IMR-90 (cell line): ENCODE data around the gene TDRD12. TPM values are rescaled to one million over a fixed set of nuclear protein-coding genes. Genes with fewer than 3 reads are reported as not detected.

ENCODE experiments used
- ATAC-seq: fragments of 200-7000 bp; cut with Tn5 transposase; 2 replicates; pipeline ENCODE4 v1.9.1; 2020; ENCODE audit warnings: low read depth, mild to moderate bottlenecking, moderate library complexity
- BruUV-seq: library from RNA; stranded (reverse); fragments of 400-500 nt; replicated peaks from 2 replicates; lab custom pipeline; 2021; lab: Mats Ljungman, UMichigan
- CTCF ChIA-PET: fragments of 300-600 bp; formaldehyde crosslinking; extraction: SDS; loops from one replicate; lab custom pipeline; 2021; ENCODE audit warnings: antibody characterized with exemption; lab: Yijun Ruan, JAX
- POLR2A ChIA-PET: fragments of 300-600 bp; sonication (Branson Sonifier 250); formaldehyde crosslinking; loops from one replicate; lab custom pipeline; 2022; ENCODE audit warnings: antibody characterized with exemption; ENCODE audit not compliant: unreplicated experiment; lab: Charles Lee
- DNase-seq: peaks from one replicate; pipeline ENCODE4 v3.0.0; 2013
- H2AFZ ChIP-seq: replicated peaks from 2 replicates; pipeline ENCODE3; 2013; ENCODE audit warnings: low read length, mild to moderate bottlenecking; ENCODE audit not compliant: poor library complexity
- H2AK5ac ChIP-seq: 2 replicates; pipeline ENCODE4 v1.6.1; 2013; ENCODE audit warnings: low read depth, low read length, inconsistent platforms
- H2AK9ac ChIP-seq: replicated peaks from 2 replicates; pipeline ENCODE3; 2013; ENCODE audit warnings: mild to moderate bottlenecking, low read depth, low read length, moderate library complexity; ENCODE audit not compliant: poor library complexity
- H2BK120ac ChIP-seq: 2 replicates; pipeline ENCODE4 v1.6.1; 2013; ENCODE audit warnings: low read depth, low read length, inconsistent platforms
- H2BK15ac ChIP-seq: 3 replicates; pipeline ENCODE4 v1.6.1; 2013; ENCODE audit warnings: low read depth, low read length, inconsistent platforms
- H2BK20ac ChIP-seq: 2 replicates; pipeline ENCODE4 v1.6.1; 2013; ENCODE audit warnings: low read depth, mild to moderate bottlenecking, inconsistent platforms, low read length, moderate library complexity
- H2BK5ac ChIP-seq: 2 replicates; pipeline ENCODE4 v1.6.1; 2013; ENCODE audit warnings: mild to moderate bottlenecking, low read depth, low read length, inconsistent platforms; ENCODE audit not compliant: poor library complexity, severe bottlenecking
- H3K14ac ChIP-seq: replicated peaks from 2 replicates; pipeline ENCODE4 v1.6.1; 2013; ENCODE audit warnings: low read depth, low read length, inconsistent platforms
- H3K18ac ChIP-seq: 2 replicates; pipeline ENCODE4 v1.6.1; 2013; ENCODE audit warnings: low read depth, low read length, control low read depth
- H3K23ac ChIP-seq: 2 replicates; pipeline ENCODE4 v1.6.1; 2013; ENCODE audit warnings: low read depth, low read length, inconsistent platforms
- H3K27ac ChIP-seq: 2 replicates; pipeline ENCODE4 v1.5.1; 2013; ENCODE audit warnings: mild to moderate bottlenecking, control low read depth, low read length; ENCODE audit not compliant: insufficient read depth
- H3K27me3 ChIP-seq: 2 replicates; pipeline ENCODE4 v1.6.1; 2013; ENCODE audit warnings: low read length; ENCODE audit not compliant: control insufficient read depth, insufficient read depth
- H3K36me3 ChIP-seq: 2 replicates; pipeline ENCODE4 v1.6.1; 2013; ENCODE audit warnings: low read length, mixed read lengths; ENCODE audit not compliant: control insufficient read depth, insufficient read depth
- H3K4ac ChIP-seq: 2 replicates; pipeline ENCODE4 v1.6.1; 2013; ENCODE audit warnings: low read depth, low read length, inconsistent platforms
- H3K4me1 ChIP-seq: 2 replicates; pipeline ENCODE4 v1.6.1; 2013; ENCODE audit warnings: low read length, mixed read lengths; ENCODE audit not compliant: control insufficient read depth, insufficient read depth
- H3K4me2 ChIP-seq: 2 replicates; pipeline ENCODE4 v1.6.1; 2013; ENCODE audit warnings: low read depth, mild to moderate bottlenecking, control low read depth, low read length, moderate library complexity
- H3K4me3 ChIP-seq: 2 replicates; pipeline ENCODE4 v1.5.1; 2013; ENCODE audit warnings: low read depth, mild to moderate bottlenecking, control low read depth, low read length, moderate library complexity; ENCODE audit not compliant: insufficient read depth
- H3K56ac ChIP-seq: 2 replicates; pipeline ENCODE4 v1.6.1; 2013; ENCODE audit warnings: low read length, inconsistent platforms; ENCODE audit not compliant: insufficient read depth; ENCODE audit errors: extremely low read depth
- H3K79me1 ChIP-seq, 2 experiments: 2 replicates each; pipeline ENCODE4 v1.6.1; 2013; ENCODE audit warnings: low read length in 2 of 2, inconsistent platforms in 1 of 2, low read depth in 1 of 2
- H3K9ac ChIP-seq: 2 replicates; pipeline ENCODE4 v1.6.1; 2013; ENCODE audit warnings: low read depth, low read length, control low read depth
- H3K9me1 ChIP-seq: 2 replicates; pipeline ENCODE4 v1.6.1; 2013; ENCODE audit warnings: low read length, inconsistent platforms; ENCODE audit not compliant: insufficient read depth
- H3K9me3 ChIP-seq: 2 replicates; pipeline ENCODE4 v1.6.1; 2013; ENCODE audit warnings: low read length; ENCODE audit not compliant: control insufficient read depth, insufficient read depth
- H4K20me1 ChIP-seq: 2 replicates; pipeline ENCODE4 v1.6.1; 2013; ENCODE audit warnings: low read length, inconsistent platforms; ENCODE audit not compliant: insufficient read depth
- H4K5ac ChIP-seq: 2 replicates; pipeline ENCODE4 v1.6.1; 2013; ENCODE audit warnings: mild to moderate bottlenecking, low read depth, low read length, control low read depth
- H4K8ac ChIP-seq, 2 experiments: 2 replicates each; pipeline ENCODE4 v1.6.1; 2013; ENCODE audit warnings: low read depth in 2 of 2, low read length in 2 of 2, control low read depth in 1 of 2, inconsistent platforms in 1 of 2
- H4K91ac ChIP-seq: 2 replicates; pipeline ENCODE4 v1.6.1; 2013; ENCODE audit warnings: low read depth, low read length, inconsistent platforms; ENCODE audit not compliant: insufficient read depth
- CEBPB ChIP-seq: IDR thresholded peaks from 2 replicates; pipeline ENCODE4 v1.6.1; 2012; ENCODE audit warnings: low read depth, low read length, improper control_type of control experiment
- CTCF ChIP-seq: conservative IDR thresholded peaks from 2 replicates; pipeline ENCODE4 v1.5.1; 2012; ENCODE audit warnings: mild to moderate bottlenecking, low read depth, low read length, improper control_type of control experiment
- FOS ChIP-seq: fragments of 150-350 bp; IDR thresholded peaks from 2 replicates; pipeline ENCODE4 v1.6.1; 2016; ENCODE audit warnings: low read depth, low read length
- MAFK ChIP-seq: IDR thresholded peaks from 2 replicates; pipeline ENCODE4 v1.6.1; 2012; ENCODE audit warnings: low read depth, low read length, improper control_type of control experiment
- MAZ ChIP-seq: IDR thresholded peaks from 2 replicates; pipeline ENCODE4 v1.6.1; 2012; ENCODE audit warnings: low read depth, mild to moderate bottlenecking, low read length, improper control_type of control experiment, moderate library complexity, borderline replicate concordance
- RAD21 ChIP-seq: IDR thresholded peaks from 2 replicates; pipeline ENCODE4 v1.6.1; 2012; ENCODE audit warnings: low read length, improper control_type of control experiment
- RFX5 ChIP-seq: IDR thresholded peaks from 2 replicates; pipeline ENCODE4 v1.8.0; 2012; ENCODE audit warnings: low read depth, mild to moderate bottlenecking, low read length, moderate library complexity
- WGBS, 2 experiments: methylation state at CpG; one replicate each; pipeline versions ENCODE4 v1.1.5 to v1.1.7; 2013; ENCODE audit warnings: missing lambda C conversion rate in 2 of 2; ENCODE audit not compliant: insufficient read length in 1 of 2; ENCODE audit errors: extremely low coverage in 2 of 2; 5-methylcytosine and 5-hydroxymethylcytosine counted together
- dilution Hi-C: fragments of 300-500 bp; cut with HindIII; formaldehyde crosslinking; loops from one replicate; pipeline ENCODE4 v1.14.3; 2018; ENCODE audit warnings: low sequenced_read_pairs; ENCODE audit not compliant: unreplicated experiment
- in situ Hi-C: fragments of 300-500 bp; cut with MboI; formaldehyde crosslinking; loops from 3 replicates; pipeline ENCODE4 v1.14.3; 2019; ENCODE audit warnings: low sequenced_read_pairs, inconsistent platforms, mixed read lengths
- intact Hi-C: fragments of 100-400 bp; cut with micrococcal nuclease; formaldehyde crosslinking; loops from 2 replicates; pipeline ENCODE4 v1.10.0; 2022
- polyA plus RNA-seq, 3 experiments: library from polyadenylated mRNA; depleted of rRNA; stranded (reverse); fragments of >200 nt; gene quantifications; 2 replicates each; pipeline ENCODE4 v1.2.3, GENCODE V29; 2012; ENCODE audit warnings: low replicate concordance in 1 of 3
- total RNA-seq: library from RNA; depleted of rRNA; stranded (reverse); fragments of >200 nt; gene quantifications from 2 replicates; pipeline ENCODE4 v1.2.3, GENCODE V29; 2012
- TF ChIP-seq, protein P1 (sequence below): fragments of 150-350 bp; IDR thresholded peaks from 2 replicates; pipeline ENCODE4 v1.6.1; 2017; ENCODE audit warnings: mild to moderate bottlenecking, antibody characterized with exemption, low read length, low read depth

TDRD12 gene
- total and polyA plus RNA-seq, 2 of the 4 experiments (the other 2 are of a cell fraction), result under 0.01 to 0.07 TPM

DNA sequence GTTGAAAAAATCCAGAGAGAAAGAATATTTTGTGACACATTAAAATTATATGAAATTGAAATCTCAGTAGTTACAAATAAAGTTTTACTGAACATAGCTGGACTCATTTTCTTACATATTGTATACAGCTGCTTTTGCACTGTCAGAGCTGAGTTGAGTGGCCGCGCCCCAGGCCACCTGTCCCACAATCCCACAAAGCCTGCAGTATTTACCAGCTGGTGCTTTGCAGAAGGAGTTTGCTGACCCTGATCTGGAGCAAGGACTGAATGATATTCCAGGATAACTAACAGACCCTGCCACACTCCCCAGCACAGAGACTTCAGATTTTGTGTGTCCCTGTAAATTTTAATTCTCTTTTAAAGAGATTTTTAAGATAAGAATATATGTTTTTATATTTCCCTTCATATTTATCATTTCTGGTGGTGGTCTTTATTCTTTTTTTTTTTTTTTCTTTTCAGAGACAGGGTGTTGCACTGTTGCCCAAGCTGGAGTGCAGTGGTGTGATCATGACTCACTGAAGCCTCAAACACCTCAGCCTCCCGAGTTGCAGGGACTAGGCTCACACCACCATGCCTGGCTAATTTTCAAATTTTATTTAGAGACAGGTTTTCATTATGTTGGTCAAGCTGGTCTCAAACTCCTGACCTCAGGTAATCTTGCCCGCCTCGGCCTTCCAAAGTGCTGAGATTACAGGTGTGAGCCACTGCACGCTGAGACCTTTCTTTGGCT, 48.5 kb downstream of the TDRD12 start:
- no peak overlapping the region for H2BK15ac ChIP-seq
- no peak overlapping the region for H3K14ac ChIP-seq
- BruUV-seq, result no TSS peak

More for the DNA sequence above, 48.5 kb downstream of the TDRD12 start:
- no peak overlapping the region for H3K4me2 ChIP-seq
- no peak overlapping the region for H4K8ac ChIP-seq
- H4K20me1 ChIP-seq, result no peaks in the 10 kb centered on the region
- no peak overlapping the region for H3K56ac ChIP-seq
- in situ Hi-C loops, result no loop called here
- H3K36me3 ChIP-seq, result no peaks in the 10 kb centered on the region
- H2AFZ ChIP-seq, result no peak overlapping the region
- no peaks in the 10 kb centered on the region for H3K9me3 ChIP-seq
- H4K91ac ChIP-seq, result no peak overlapping the region
- CTCF ChIA-PET, result no interaction called here
- intact Hi-C loops, result no loop called here
- no peaks in the 10 kb centered on the region for H3K79me1 ChIP-seq
- H2BK20ac ChIP-seq, result no peak overlapping the region
- no peak overlapping the region for H3K27ac ChIP-seq
- no peak overlapping the region for H2BK120ac ChIP-seq
- no peak overlapping the region for H3K9ac ChIP-seq
- no peak overlapping the region for H2AK9ac ChIP-seq
- no peaks in the 10 kb centered on the region for H3K9me1 ChIP-seq
- ATAC-seq, result no peak
- H3K4ac ChIP-seq, result no peak overlapping the region
- H2BK5ac ChIP-seq, result no peak overlapping the region
- no peak overlapping the region for H2AK5ac ChIP-seq
- no peak overlapping the region for H4K5ac ChIP-seq
- dilution Hi-C loops, result no loop called here
- no peak overlapping the region for H3K23ac ChIP-seq
- H3K4me1 ChIP-seq, result no peaks in the 10 kb centered on the region
- no CpG with 5 or more reads among the region's 6 CpGs for WGBS, 2 experiments
- no peak for DNase-seq
- no peak overlapping the region for H3K4me3 ChIP-seq
- TF ChIP-seq MAZ, result no peak
- no peak for TF ChIP-seq MAFK
- TF ChIP-seq RFX5, result no peak
- no peak for TF ChIP-seq CTCF
- TF ChIP-seq, protein P1, sequence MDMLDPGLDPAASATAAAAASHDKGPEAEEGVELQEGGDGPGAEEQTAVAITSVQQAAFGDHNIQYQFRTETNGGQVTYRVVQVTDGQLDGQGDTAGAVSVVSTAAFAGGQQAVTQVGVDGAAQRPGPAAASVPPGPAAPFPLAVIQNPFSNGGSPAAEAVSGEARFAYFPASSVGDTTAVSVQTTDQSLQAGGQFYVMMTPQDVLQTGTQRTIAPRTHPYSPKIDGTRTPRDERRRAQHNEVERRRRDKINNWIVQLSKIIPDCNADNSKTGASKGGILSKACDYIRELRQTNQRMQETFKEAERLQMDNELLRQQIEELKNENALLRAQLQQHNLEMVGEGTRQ, result no peak
- TF ChIP-seq FOS, result no peak
- no peak for TF ChIP-seq CEBPB
- no peak for TF ChIP-seq RAD21
- no peak overlapping the region for H3K18ac ChIP-seq
- POLR2A ChIA-PET, result no interaction called here
- H3K27me3 ChIP-seq, result peaks cover 3% of the 10 kb centered on the region
